Ramos (cell line): Measurements from ENCODE around the gene RABL2A.
"Not testable (repeated sequence)": the region's sequence is repeated elsewhere in the genome, so short reads cannot be mapped to it uniquely, and the experiment has no call there.

Experiments
- in situ Hi-C: fragments of 300-500 bp; cut with MboI; formaldehyde crosslinking; loops from one replicate; pipeline ENCODE4 v1.14.3; 2022; ENCODE audit warnings: low sequenced_read_pairs; ENCODE audit not compliant: unreplicated experiment

RABL2A gene

DNA sequence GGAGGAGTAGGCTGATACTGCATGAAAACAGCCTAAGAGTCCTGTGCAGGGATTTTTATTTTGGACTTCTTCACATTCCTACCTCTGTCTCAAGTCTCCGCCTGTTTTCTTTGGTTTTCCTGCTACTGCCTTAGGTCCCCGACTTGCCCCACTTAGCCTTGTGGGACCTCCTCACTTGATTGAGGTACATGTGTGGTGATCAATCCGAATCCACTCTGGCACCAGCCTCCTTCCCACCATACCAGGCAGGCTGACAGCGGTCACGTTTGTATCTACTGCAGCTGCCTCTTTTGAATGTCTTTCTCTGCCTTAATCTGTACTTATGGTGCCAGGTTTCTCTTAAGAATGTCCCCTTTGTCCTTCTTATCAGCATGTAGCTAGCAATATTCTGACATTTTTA, 22.4 kb upstream of the RABL2A start:
- in situ Hi-C loops: not testable (repeated sequence)

DNA sequence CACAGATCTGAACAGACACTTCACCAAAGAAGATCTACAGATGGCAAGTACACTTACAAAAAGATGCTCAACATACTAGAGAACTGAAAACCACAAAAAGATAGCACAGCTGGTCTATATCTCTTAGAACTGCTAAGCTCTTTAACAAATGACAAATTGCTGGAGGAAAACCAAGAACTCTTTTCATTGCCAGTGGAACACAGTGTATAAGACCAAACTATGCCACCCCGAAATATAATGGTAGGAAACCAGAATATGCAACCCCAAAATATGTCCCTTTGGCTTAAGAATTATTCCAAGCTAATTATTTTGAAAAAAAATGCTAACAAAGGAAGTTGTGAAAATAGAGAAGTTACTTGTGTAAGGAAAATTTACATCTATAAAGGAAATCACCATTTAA, 21.0 kb upstream of the RABL2A start:
- in situ Hi-C loops: not testable (repeated sequence)

DNA sequence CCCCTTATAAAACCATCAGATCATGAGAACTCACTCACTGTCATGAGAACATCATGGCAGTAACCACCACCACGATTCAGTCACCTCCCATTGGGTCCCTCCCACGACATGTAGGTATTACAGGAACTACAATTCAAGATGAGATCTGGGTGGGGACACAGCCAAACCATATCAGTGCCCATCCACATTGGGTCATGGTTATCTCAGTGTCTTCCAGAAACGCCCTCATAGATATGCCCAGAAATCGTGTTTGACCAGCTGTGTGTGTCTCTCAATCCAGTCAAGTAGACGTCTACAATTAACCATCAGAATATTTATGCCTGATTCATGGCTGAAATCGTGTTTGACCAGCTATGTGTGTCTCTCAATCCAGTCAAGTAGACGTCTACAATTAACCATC, 17.2 kb upstream of the RABL2A start:
- in situ Hi-C loops: not testable (repeated sequence)

DNA sequence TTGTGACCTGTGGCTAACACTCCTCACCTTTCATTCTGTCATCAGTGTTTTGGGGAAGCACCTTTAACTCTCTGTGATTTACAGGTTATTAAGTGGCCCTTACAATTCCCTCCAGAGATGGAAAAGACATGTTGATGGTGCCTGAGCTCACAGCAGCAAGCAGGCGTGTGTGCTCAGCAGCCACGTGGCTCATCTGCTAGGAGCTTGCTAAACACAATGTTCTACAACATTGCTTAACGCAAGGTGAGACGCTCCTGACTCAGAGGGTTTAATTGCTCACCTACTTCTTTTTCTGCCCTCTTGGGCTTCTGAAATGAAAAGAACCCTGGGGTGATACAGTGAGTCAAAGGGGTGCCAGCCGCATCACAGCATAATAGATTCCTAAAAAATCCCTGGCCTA, 6.1 kb upstream of the RABL2A start:
- in situ Hi-C loops: not testable (repeated sequence)

DNA sequence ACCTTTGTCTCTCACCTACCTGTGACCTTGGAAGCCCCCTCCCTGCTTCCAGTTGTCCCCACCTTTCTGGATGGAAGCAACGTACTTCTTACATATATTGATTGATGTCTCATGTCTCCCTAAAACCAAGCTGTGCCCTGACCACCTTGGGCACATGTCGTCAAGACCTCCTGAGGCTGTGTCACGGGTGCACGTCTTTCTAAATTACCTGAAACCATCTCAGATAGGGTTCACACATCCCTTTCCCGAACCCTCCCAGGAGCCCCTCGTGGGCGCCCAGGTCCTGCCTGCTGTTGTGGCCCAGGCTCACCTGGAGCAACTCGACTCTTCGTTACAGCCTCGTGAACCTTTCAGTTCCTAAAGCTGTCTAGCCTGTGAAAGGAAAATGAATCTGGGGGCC, 1.2 kb upstream of the RABL2A start:
- in situ Hi-C loops: not testable (repeated sequence)

DNA sequence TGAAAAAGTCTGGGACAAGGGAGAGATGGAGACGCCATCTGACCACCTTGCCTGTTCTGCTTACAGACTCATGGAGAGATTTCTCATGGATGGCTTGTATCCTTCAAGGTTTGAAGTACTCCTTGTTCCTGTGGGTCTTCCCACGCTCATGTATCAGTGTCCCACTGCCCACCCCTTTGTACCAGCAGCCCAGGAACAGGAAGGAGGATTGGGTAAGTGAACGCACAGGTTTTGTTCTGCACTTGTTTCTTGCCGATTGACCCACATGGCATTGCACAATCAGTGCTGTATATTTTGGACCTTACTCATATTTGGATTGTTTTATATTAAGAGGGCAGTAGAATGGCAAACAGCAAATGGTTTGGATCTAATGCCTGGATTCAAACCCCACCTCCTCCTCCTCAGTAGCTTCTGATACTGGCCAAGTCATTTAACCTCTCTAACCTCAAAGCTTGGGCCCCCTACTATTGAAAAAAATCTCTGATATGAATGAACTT, 5.8 kb downstream of the RABL2A start:
- in situ Hi-C loops: not testable (repeated sequence)

DNA sequence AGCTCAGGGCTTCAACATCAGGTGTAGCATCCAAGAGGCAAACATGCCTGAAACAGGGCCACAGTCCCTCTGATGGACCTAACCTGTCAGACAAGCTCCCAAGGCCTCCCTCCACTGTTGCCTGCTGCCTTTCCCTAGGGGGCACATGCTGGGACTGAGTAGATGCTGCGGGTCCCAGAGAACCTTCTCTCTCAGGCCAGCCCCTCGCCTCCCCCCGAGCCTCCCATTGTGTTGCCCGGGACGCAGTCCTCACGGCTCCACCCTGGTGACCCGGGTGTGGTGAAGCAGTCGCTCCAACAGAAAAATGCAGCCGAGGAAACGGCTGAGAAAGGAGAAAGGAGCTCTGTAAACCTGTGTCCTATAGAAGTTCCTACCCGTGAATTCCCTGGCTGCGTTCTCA, 8.3 kb downstream of the RABL2A start:
- in situ Hi-C loops: not testable (repeated sequence)

DNA sequence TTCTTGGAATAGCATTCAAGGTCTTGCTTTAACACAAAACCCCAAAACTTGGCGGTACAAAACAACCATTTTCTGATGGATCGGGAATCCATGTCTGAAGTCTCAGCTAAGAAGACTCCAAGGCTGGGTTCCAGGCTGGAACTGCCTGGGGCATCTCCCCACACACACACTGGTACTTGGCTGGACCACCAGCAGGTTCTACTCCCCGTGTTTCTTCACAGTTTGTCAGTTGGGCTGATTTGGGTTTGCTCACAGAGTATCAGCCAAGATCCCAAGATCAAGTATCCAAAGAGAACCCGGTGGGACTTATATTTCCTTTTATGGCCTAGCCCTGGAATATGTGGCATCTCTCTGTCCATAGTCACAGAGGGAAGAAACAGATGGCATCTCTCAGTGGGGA, 9.2 kb downstream of the RABL2A start:
- in situ Hi-C loops: not testable (repeated sequence)

DNA sequence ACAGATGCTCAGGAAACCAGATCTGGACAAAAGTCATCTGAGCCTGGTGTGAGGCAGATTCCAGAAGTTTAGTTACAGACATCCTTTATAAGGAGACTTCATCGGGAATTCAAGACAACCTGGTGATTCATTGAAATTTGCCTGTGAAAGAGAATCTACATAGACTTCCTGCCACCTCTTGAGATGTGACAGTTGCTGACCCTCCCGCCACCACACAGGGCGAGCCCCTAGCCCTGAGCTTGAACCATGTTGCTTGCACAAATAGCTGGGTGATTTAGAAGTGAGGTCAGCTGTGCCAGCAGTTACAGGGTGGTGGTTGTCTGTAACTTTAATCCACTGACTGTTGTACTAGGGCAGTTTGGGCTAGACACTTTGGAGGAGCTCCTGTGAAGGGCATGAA, 11.0 kb downstream of the RABL2A start:
- in situ Hi-C loops: not testable (repeated sequence)

DNA sequence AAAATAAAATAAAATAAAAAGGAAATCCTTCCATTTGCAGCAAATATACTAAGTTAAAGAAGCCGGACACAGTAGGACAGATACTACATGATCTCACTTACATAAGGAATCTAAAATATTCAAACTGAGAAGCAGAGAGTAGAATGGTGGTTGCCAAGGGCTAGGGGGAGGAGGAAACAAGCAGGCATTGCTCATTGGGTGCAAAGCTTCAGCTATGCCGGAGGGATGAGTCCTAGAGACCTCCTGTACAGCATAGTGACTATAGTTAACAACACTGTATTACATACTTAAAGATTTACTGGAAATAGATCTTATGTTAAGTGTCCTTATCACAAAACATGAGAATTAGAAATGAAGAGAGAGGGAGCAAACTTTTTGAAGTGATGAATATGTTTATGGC, 19.2 kb downstream of the RABL2A start:
- in situ Hi-C loops: not testable (repeated sequence)

DNA sequence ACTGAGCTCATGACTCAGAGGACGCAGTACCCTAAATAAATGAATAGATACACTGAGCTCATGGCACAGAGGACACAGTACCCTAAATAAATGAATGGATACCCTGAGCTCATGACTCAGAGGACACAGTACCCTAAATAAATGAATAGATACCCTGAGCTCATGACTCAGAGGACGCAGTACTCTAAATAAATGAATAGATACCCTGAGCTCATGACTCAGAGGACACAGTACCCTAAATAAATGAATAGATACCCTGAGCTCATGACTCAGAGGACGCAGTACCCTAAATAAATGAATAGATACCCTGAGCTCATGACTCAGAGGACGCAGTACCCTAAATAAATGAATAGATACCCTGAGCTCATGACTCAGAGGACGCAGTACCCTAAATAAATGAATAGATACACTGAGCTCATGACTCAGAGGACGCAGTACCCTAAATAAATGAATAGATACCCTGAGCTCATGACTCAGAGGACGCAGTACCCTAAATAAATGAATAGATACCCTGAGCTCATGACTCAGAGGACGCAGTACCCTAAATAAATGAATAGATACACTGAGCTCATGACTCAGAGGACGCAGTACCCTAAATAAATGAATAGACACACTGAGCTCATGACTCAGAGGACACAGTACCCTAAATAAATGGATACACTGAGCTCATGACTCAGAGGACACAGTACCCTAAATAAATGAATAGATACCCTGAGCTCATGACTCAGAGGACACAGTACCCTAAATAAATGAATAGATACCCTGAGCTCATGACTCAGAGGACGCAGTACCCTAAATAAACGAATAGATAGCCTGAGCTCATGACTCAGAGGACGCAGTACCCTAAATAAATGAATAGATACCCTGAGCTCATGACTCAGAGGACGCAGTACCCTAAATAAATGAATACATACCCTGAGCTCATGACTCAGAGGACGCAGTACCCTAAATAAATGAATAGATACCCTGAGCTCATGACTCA, 24.1 kb downstream of the RABL2A start:
- in situ Hi-C loops: not testable (repeated sequence)

DNA sequence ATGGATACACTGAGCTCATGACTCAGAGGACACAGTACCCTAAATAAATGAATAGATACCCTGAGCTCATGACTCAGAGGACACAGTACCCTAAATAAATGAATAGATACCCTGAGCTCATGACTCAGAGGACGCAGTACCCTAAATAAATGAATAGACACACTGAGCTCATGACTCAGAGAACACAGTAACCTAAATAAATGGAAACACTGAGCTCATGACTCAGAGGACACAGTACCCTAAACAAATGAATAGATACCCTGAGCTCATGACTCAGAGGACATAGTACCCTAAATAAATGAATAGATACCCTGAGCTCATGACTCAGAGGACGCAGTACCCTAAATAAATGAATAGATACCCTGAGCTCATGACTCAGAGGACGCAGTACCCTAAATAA, 25.5 kb downstream of the RABL2A start:
- in situ Hi-C loops: not testable (repeated sequence)

DNA sequence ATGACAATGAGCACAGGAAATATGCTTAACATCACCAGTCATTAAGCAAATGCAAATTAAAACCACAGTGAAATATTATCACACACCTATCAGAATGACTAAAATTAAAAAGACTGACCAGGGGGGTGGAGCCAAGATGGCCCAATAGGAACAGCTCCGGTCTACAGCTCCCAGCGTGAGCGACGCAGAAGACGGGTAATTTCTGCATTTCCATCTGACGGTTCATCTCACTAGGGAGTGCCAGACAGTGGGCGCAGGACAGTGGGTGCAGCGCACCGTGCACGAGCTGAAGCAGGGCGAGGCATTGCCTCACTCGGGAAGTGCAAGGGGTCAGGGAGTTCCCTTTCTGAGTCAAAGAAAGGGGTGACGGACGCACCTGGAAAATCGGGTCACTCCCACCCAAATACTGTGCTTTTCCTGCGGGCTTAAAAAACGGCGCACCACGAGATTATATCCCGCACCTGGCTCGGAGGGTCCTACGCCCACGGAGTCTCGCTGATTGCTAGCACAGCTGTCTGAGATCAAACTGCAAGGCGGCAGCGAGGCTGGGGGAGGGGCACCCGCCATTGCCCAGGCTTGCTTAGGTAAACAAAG, 29.1 kb downstream of the RABL2A start:
- in situ Hi-C loops: not testable (repeated sequence)

DNA sequence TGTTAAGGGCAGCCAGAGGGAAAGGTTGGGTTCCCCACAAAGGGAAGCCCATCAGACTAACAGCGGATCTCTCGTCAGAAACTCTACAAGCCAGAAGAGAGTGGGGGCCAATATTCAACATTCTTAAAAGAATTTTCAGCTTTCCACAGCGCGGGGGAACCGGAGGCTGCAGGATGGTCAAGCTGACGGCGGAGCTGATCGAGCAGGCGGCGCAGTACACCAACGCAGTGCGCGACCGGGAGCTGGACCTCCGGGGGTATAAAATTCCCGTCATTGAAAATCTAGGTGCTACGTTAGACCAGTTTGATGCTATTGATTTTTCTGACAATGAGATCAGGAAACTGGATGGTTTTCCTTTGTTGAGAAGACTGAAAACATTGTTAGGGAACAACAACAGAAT, 30.7 kb downstream of the RABL2A start:
- in situ Hi-C loops: not testable (repeated sequence)

DNA sequence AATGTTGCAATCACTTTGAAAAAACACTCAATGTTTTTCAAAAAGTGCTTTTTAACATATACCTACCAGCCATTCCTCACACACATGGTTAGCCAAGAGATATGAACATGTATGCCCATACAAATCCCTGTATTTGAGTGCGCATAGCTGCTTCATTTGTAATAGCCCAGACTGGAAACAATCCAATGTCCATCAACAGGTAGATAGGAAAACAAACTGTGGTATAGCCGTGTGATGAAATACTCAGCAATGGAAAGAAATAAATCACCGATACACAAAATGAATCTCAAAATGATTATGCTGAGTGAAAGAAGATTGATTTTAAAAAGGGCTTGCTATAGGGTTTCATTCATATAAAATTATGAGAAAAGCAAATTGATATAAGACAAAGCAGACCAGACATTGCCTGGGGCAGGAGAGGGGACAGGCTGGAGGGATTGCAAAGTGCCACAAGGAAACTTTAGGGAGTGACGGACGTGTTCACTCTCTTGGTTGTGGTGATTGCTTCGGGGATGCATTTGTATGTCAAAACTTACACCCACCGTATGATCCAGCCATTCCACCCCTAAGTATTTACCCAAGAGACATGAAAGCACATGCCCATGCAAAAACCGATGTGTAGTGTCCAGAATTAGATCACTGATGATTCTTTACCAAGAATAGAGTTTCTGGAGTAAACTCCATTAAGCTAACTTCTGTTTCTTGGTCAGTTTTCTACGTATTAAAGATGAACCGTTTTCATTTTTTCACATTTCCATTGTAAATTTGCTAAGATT, 36.4 kb downstream of the RABL2A start:
- in situ Hi-C loops: not testable (repeated sequence)

DNA sequence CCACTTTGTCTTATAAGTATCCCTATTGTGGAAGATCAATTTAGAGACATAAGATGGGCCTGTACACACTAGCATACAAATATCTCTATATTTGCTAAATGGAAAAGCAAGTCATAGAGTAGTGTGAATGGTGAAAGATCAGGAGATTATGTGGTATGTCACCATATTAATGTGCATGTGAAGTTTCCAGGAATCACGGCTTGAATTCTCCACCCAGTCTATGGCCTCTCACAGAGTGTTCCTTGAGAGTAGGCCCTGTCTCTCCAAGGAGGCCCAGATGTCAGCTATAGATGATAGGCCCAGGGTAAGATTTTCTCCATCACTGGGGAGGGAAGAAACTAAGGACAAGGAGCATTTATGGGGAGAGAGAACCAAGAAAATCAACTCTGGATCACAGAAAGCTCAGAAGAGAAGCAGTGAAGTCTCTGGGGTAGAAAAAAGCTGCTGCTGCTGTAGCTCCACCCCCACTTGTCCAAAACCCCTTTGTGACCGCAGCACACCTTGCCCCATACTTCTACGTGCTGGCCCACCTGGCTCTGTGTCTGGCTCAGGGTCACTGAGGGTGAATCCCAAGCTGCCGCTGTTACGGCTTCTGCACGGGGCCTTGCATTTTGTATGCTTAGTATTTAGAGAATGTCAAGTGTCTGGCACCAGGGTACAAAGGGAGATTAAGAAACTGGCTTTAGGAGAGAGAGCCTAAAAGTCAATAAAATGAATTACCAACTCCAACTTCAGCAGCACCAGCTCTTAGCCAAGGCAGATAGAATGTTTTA, 37.9 kb downstream of the RABL2A start:
- in situ Hi-C loops: not testable (repeated sequence)

DNA sequence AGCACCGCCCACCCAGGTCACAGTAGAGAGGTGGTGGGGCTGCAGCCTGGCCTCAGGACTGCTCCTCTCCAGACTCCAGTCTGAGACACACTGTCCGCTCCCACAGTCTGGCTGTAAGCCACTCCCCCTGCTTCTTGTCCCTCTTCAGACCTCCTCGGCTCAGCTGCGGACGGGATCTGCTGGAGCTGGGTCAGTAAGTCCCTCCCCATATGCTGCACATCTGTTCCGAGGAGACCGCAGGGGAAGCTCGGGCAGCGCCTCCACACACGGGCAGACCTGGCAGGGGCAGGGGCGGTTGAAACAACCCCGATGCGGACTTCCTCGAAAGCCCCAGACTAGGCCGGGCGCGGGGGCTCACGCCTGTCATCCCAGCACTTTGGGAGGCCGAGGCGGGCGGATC, 41.9 kb downstream of the RABL2A start:
- in situ Hi-C loops: not testable (repeated sequence)

DNA sequence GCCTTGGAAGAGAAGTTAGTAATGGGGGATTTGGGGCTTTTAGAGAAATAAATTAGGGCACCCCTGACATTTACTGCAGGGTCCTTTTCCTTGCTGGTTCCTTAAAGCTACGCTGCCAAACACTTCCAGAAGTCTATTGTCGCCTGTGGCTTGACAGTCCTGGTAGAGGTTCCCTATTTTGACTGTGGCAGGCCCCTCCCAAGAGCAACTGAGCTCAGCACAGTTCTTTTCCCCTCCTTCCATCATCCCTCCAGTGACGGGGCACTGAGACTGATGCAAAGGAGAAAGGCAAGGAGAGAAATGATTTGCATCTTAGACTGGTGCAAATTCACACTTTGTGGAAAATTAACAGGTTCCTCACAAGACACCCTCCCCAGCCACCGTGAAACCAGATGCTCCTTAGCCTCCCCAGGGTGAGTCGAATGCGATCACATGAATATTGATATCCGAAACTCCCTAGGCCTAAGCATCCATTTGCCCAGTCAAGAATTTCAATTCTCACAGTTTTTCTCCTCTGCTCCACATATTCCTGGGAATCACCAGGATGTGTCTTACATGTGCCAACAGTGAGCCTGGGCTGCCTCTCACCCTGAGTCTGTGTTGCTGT, 45.4 kb downstream of the RABL2A start:
- in situ Hi-C loops: no loop called here

DNA sequence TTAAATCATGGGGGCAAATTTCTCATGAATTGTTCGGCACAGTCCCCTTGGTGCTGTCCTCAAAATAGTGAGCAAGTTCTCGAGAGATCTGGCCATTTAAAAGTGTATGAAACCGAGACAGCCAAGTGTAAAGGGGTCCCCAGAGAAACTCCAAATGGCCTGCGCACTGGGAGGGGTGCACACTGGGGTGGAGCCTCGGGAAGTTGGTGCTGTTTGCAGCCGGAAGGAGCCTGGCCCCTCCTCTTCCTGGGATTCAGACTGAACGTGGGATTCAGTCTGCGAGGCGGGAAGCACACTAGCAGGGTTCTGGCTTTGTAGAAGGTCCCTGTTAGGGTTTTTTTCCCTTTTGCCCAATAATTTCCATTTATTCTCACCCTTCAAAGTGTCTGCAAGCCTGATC, 48.8 kb downstream of the RABL2A start:
- in situ Hi-C loops: no loop called here
